ENCODE results near the gene TMEM253.

- TF ChIP-seq POLR2AphosphoS5 (IDR thresholded peaks at IDR 0.05) (no peak), POLR2A (IDR thresholded peaks at IDR 0.05) (no peak), CTCF (IDR thresholded peaks at IDR 0.05) (no peak)
Observed at GRCh38 chr14:21072031-21072473, 28.8 kb upstream of the TMEM253 start.
